ENCODE results near the gene DCAF7.

GRCh38 chr17:63633742-63634141 is 83.5 kb downstream of the DCAF7 start:
- no peak for TF ChIP-seq CTCF (IDR thresholded peaks at IDR 0.05)
- TF ChIP-seq POLR2A (IDR thresholded peaks at IDR 0.05) = no peak

Measured in transverse colon (tissue), 3 donors.